GM18517 (cell line): ENCODE measurements around the gene INSC.

ENCODE experiments used
- ATAC-seq: cut with Tn5 transposase; IDR thresholded peaks from one replicate; pipeline ENCODE4 v1.9.1; 2021; ENCODE audit warnings: mild to moderate bottlenecking, moderate library complexity; ENCODE audit not compliant: unreplicated experiment

Gene INSC

GRCh38 chr11:15275141-15275540 lies 160.4 kb downstream of the INSC start:
- ATAC-seq, result no peak

GRCh38 chr11:15276621-15277020 lies 161.9 kb downstream of the INSC start:
- ATAC-seq, result no peak

GRCh38 chr11:15278128-15278527 lies 163.4 kb downstream of the INSC start:
- ATAC-seq, result no peak

GRCh38 chr11:15280393-15280792 lies 165.7 kb downstream of the INSC start:
- ATAC-seq, result no peak

- ATAC-seq, result no peak
Observed at GRCh38 chr11:15282754-15283153, 168.0 kb downstream of the INSC start.

- ATAC-seq, result no peak
Observed at GRCh38 chr11:15286465-15286864, 171.7 kb downstream of the INSC start.

GRCh38 chr11:15288863-15289262 lies 174.1 kb downstream of the INSC start:
- ATAC-seq, result no peak

GRCh38 chr11:15289723-15290122 lies 175.0 kb downstream of the INSC start:
- no peak for ATAC-seq

GRCh38 chr11:15291885-15292284 lies 177.2 kb downstream of the INSC start:
- no peak for ATAC-seq

GRCh38 chr11:15293975-15294620 lies 179.4 kb downstream of the INSC start:
- no peak for ATAC-seq

GRCh38 chr11:15295695-15296094 lies 181.0 kb downstream of the INSC start:
- no peak for ATAC-seq
